Measurements from ENCODE around the gene WNT4.

DNA sequence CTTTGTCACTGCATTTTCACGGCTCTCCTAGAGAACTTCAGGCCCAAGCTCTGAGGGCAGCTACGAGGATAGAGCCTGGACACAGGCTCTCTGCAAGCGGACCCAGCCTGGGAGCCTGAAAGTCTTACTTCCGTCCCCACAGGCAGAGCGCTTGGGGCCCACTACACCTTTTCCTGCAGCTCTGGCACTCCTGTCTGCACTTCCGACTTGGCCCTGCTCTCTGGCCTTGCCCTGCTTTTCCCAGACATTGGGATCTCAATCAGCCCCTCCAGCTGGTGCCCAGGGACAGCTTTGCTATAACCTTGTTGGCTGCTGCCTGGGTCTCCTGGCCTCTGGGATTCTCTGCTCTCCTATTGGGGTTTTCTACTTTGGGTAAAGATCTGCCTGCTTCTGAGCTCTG is 27.6 kb downstream of the WNT4 start:
- no peak for TF ChIP-seq GATA3 (IDR thresholded peaks at IDR 0.05; ENCODE audit: low read depth, low read length)
- TF ChIP-seq GATA2 (IDR thresholded peaks at IDR 0.05; ENCODE audit: low read depth, low read length), result no peak

Data from SH-SY5Y (cell line).